ENCODE data around the gene YWHAE. TPM values are rescaled to one million over a fixed set of nuclear protein-coding genes. Genes with fewer than 3 reads are reported as not detected.

Gene YWHAE
- total RNA-seq, 6 experiments from 2014 or later: 167 to 446 (median 217) TPM

DNA sequence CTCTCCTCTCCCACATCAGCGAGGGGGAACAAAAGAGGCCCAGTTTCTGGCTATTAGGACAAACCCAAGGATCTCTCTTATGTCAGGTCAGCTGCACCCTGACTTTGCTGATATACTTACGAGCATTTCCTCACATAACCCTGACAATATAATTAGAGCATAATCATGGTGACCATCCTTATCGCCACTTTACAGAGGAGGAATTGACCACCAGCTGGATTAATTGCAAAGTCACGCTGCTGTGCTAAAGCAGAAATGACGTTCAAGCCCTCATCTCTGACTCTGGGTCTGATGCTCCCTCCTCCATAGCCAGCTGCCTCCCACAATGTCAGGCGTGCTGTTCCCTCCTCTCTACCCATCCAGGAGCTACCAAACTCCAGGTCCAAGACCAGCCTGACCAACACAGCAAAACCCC, 78.0 kb downstream of the YWHAE start:
- Histone ChIP-seq H3K27ac (no peak overlapping the region), H3K4me1 (no peaks in the 10 kb centered on the region)
- 67% methylated on average over 4 of the region's 6 CpGs for WGBS (ENCODE audit: insufficient coverage, low coverage, low lambda C conversion rate, missing lambda C conversion rate)

GRCh38 chr17:1315891-1316403, 84.1 kb downstream of the YWHAE start:
- Histone ChIP-seq H3K9me3 (no peaks in the 10 kb centered on the region), H3K27me3 (no peaks in the 10 kb centered on the region), H3K4me1 (no peaks in the 10 kb centered on the region), H3K27ac (no peak overlapping the region), H3K4me3 (no peak overlapping the region), H3K36me3 (no peaks in the 10 kb centered on the region)
- DNase-seq (no peak), ATAC-seq (peak in 1 of 4 donors; percentile 22)
- WGBS (ENCODE audit: insufficient coverage, low coverage, low lambda C conversion rate, missing lambda C conversion rate): 20% methylated on average over 1 of the region's 10 CpGs
- TF ChIP-seq, protein P1, sequence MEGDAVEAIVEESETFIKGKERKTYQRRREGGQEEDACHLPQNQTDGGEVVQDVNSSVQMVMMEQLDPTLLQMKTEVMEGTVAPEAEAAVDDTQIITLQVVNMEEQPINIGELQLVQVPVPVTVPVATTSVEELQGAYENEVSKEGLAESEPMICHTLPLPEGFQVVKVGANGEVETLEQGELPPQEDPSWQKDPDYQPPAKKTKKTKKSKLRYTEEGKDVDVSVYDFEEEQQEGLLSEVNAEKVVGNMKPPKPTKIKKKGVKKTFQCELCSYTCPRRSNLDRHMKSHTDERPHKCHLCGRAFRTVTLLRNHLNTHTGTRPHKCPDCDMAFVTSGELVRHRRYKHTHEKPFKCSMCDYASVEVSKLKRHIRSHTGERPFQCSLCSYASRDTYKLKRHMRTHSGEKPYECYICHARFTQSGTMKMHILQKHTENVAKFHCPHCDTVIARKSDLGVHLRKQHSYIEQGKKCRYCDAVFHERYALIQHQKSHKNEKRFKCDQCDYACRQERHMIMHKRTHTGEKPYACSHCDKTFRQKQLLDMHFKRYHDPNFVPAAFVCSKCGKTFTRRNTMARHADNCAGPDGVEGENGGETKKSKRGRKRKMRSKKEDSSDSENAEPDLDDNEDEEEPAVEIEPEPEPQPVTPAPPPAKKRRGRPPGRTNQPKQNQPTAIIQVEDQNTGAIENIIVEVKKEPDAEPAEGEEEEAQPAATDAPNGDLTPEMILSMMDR (IDR thresholded peaks at IDR 0.05): no peak
- TF ChIP-seq POLR2A (IDR thresholded peaks at IDR 0.05): no peak
- intact Hi-C loops (cut with DNase I): no loop called here

More for the DNA sequence above, 78.0 kb downstream of the YWHAE start:
- DNase-seq: no peak
- no peak for ATAC-seq
- Histone ChIP-seq H3K27me3 (no peaks in the 10 kb centered on the region), H3K36me3 (no peaks in the 10 kb centered on the region), H3K9me3 (no peaks in the 10 kb centered on the region), H3K4me3 (no peak overlapping the region)
- no peak for TF ChIP-seq POLR2A (IDR thresholded peaks at IDR 0.05)
- TF ChIP-seq, protein P1 (IDR thresholded peaks at IDR 0.05): no peak
- intact Hi-C loops (cut with DNase I): loop anchor here in 1 of 2 donors (10.0 kb wide), 1 partner anchor 47 kb away; the partner anchor contains the start of genes BHLHA9 and TRARG1

DNA sequence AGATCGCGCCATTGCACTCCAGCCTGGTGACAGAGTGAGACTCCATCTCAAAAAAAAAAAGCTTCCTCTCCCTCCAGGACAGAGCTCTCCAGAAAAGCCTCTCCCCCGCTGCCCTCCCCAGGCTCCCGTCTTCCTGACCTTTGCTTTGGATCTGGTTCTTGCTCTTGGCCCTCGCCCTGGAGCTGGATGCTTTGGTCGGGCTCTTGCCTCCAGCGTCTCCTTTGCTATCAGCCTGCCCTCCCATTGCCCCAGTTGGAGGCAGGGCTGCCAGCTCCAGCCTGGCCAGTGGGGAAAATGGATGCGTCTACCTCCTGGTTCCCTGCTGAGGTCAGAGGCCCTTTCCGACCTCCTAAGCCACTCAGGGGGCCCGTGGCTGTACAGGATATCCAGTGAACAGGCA, 84.6 kb downstream of the YWHAE start:
- TF ChIP-seq, protein P1 (IDR thresholded peaks at IDR 0.05): no peak
- H3K9me3 ChIP-seq: no peaks in the 10 kb centered on the region
- H3K36me3 ChIP-seq: no peaks in the 10 kb centered on the region
- ATAC-seq (no peak), DNase-seq (no peak)
- H3K27me3 ChIP-seq: no peaks in the 10 kb centered on the region
- intact Hi-C loops (cut with DNase I): no loop called here
- 50% methylated on average over 1 of the region's 10 CpGs for WGBS (ENCODE audit: insufficient coverage, low coverage, low lambda C conversion rate, missing lambda C conversion rate)
- no peaks in the 10 kb centered on the region for H3K4me1 ChIP-seq
- no peak overlapping the region for H3K4me3 ChIP-seq
- no peak overlapping the region for H3K27ac ChIP-seq

- 60% methylated on average over 8 of the region's 8 CpGs for WGBS (ENCODE audit: insufficient coverage, low coverage, low lambda C conversion rate, missing lambda C conversion rate)
- H3K4me3 ChIP-seq: no peak overlapping the region
- TF ChIP-seq, protein P1 (IDR thresholded peaks at IDR 0.05): no peak
- no peak for TF ChIP-seq POLR2A (IDR thresholded peaks at IDR 0.05)
- no peaks in the 10 kb centered on the region for H3K9me3 ChIP-seq
- H3K4me1 ChIP-seq: no peaks in the 10 kb centered on the region
- no peak overlapping the region for H3K27ac ChIP-seq
- no peak for ATAC-seq
- intact Hi-C loops (cut with DNase I): no loop called here
- no peaks in the 10 kb centered on the region for H3K36me3 ChIP-seq
- DNase-seq: no peak
- no peaks in the 10 kb centered on the region for H3K27me3 ChIP-seq
These were observed 86.6 kb downstream of the YWHAE start for GRCh38 chr17:1313270-1314005.

All from right lobe of liver (tissue), 6 donors.